ENCODE measurements around the gene KRT78.

Gene KRT78

DNA sequence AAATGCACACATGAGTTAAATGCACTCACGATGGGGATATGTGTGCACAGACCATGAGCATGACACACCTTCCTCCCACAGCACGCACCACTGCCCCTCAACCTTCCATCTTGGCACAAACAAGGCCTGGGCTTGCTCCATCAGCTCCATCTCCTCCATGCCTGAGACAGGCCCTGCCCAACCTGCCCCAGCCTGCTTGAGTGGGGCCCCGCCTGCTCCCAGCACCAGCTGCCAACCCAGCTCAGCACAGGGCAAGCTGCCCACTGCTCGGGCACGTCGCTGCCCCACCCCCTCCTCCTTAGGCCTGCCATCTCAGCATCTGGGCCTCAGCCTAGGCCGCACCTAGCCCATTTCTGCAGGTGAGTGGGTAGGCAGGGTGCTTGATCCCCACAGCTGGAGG, 27.6 kb upstream of the KRT78 start:
- TF ChIP-seq CTCF (conservative IDR thresholded peaks at IDR 0.05; ENCODE audit: control insufficient read depth, insufficient read depth, low read depth, low read length): no peak
- no peak overlapping the region for H3K4me3 ChIP-seq (ENCODE audit: control insufficient read depth, low read depth, low read length)
- no peak for DNase-seq (ENCODE audit: low read depth)

GRCh38 chr12:52874573-52875435, 26.0 kb upstream of the KRT78 start:
- no peak for TF ChIP-seq CTCF (conservative IDR thresholded peaks at IDR 0.05; ENCODE audit: control insufficient read depth, insufficient read depth, low read depth, low read length)
- no peak for DNase-seq (ENCODE audit: low read depth)

GRCh38 chr12:52873832-52874572, 25.2 kb upstream of the KRT78 start:
- DNase-seq (ENCODE audit: low read depth): peak; percentile 93
- H3K4me3 ChIP-seq (ENCODE audit: control insufficient read depth, low read depth, low read length): peak overlapping the region; percentile 43
- no peak for TF ChIP-seq CTCF (conservative IDR thresholded peaks at IDR 0.05; ENCODE audit: control insufficient read depth, insufficient read depth, low read depth, low read length)

More at GRCh38 chr12:52874573-52875435, 26.0 kb upstream of the KRT78 start:
- peak overlapping the region; percentile 19 for H3K4me3 ChIP-seq (ENCODE audit: control insufficient read depth, low read depth, low read length)

DNA sequence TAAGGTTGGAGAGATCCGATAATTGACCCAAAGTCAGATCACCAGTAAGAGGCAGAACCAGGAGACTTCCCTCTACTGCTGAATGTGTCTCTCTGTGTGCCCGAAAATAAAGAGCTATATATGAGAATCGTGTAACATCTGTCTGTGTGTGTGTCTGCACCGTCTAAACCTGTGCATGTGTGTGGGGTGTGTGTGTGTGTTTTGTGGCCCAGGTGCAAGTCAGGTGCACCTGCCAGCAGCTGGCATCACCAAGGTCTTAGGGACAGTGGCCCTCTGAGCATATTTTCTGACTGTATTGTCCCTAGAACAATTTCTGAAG, 24.7 kb upstream of the KRT78 start:
- no peak for TF ChIP-seq CTCF (conservative IDR thresholded peaks at IDR 0.05; ENCODE audit: control insufficient read depth, insufficient read depth, low read depth, low read length)
- DNase-seq (ENCODE audit: low read depth): no peak
- peak overlapping the region; percentile 43 for H3K4me3 ChIP-seq (ENCODE audit: control insufficient read depth, low read depth, low read length)

DNA sequence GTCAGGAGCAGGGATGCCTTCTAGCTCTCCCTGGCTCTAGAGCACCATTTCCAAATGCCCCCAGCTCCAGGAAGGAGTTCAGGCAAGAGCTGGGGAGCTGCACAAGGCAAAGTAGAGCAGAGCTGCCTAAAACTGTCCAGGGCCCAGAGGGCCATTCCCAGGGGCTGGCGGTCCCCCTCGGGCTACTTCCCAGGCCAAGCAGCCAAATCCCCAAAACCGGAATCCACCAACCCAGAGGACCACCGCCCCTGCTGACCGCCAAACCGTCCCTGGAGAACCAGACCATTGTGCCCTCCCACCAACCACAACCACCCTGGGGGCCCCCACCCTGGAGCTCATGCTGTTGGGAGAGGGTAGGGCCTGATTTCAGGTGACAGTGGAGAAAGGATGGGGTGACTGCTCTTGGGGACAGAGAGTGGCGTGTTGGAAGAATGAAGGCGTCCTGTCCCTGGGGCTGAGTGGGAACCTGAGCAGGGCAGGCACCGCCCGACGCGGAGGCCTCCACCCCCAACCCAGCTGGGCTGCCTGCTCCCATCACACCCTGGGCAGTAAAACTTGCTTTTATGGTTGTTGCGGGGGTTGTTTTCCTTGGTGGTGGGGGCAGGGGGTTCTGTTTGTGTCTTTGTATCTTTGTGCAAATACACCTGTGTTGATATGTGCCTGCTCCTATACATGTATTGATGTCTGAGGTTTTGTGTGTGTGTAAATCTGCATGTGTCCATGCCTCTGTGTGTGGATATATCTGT, 24.0 kb upstream of the KRT78 start:
- DNase-seq (ENCODE audit: low read depth): no peak
- TF ChIP-seq CTCF (conservative IDR thresholded peaks at IDR 0.05; ENCODE audit: control insufficient read depth, insufficient read depth, low read depth, low read length): no peak
- H3K4me3 ChIP-seq (ENCODE audit: control insufficient read depth, low read depth, low read length): no peak overlapping the region

- peak; percentile 89 for DNase-seq (ENCODE audit: low read depth)
- no peak for TF ChIP-seq CTCF (conservative IDR thresholded peaks at IDR 0.05; ENCODE audit: control insufficient read depth, insufficient read depth, low read depth, low read length)
- no peak overlapping the region for H3K4me3 ChIP-seq (ENCODE audit: control insufficient read depth, low read depth, low read length)
Observed at GRCh38 chr12:52871291-52872039, 22.7 kb upstream of the KRT78 start.

Data from fibroblast of mammary gland (primary cell).